T-helper 1 cell treated with Interleukin-12 subunit alpha and Interleukin-12 subunit beta and Interleukin-4 antibody, amounts not matched to agents 30 μg/mL and 1 μg/mL, for 36 hours (primary cell): Measurements from ENCODE around the gene RAB5IF.

ENCODE experiments used
- H3K27ac Mint-ChIP-seq: one replicate; pipeline ENCODE4 v1.8.0; 2021; ENCODE audit warnings: mild to moderate bottlenecking, mixed read lengths
- H3K27me3 Mint-ChIP-seq: one replicate; pipeline ENCODE4 v1.8.0; 2021; ENCODE audit warnings: low read depth, mixed read lengths
- H3K36me3 Mint-ChIP-seq: one replicate; pipeline ENCODE4 v1.8.0; 2021; ENCODE audit warnings: low read depth, mixed read lengths
- H3K4me1 Mint-ChIP-seq: one replicate; pipeline ENCODE4 v1.8.0; 2021; ENCODE audit warnings: low read depth, mixed read lengths
- H3K4me3 Mint-ChIP-seq: one replicate; pipeline ENCODE4 v1.8.0; 2021; ENCODE audit warnings: mild to moderate bottlenecking, moderate library complexity, mixed read lengths
- H3K9me3 Mint-ChIP-seq: one replicate; pipeline ENCODE4 v1.8.0; 2021; ENCODE audit warnings: mixed read lengths

The RAB5IF gene

GRCh38 chr20:36578356-36579041 is 27.1 kb upstream of the RAB5IF start:
- Mint-ChIP-seq H3K36me3 (peaks cover 36% of the 10 kb centered on the region), H3K27ac (no peak overlapping the region), H3K4me3 (no peak overlapping the region), H3K9me3 (no peaks in the 10 kb centered on the region), H3K27me3 (no peaks in the 10 kb centered on the region), H3K4me1 (peaks cover 35% of the 10 kb centered on the region)

- peak overlapping the region; percentile 27 for H3K27ac Mint-ChIP-seq
- H3K4me3 Mint-ChIP-seq, result no peak overlapping the region
- H3K9me3 Mint-ChIP-seq, result no peaks in the 10 kb centered on the region
- H3K4me1 Mint-ChIP-seq, result peaks cover 32% of the 10 kb centered on the region
- no peaks in the 10 kb centered on the region for H3K27me3 Mint-ChIP-seq
- H3K36me3 Mint-ChIP-seq, result peaks cover 36% of the 10 kb centered on the region
Observed at GRCh38 chr20:36579996-36580545, 25.5 kb upstream of the RAB5IF start.

GRCh38 chr20:36582322-36582721 is 23.3 kb upstream of the RAB5IF start:
- no peak overlapping the region for H3K4me3 Mint-ChIP-seq
- peak overlapping the region; percentile 85 for H3K27ac Mint-ChIP-seq
- H3K9me3 Mint-ChIP-seq, result no peaks in the 10 kb centered on the region
- H3K4me1 Mint-ChIP-seq, result peaks cover 25% of the 10 kb centered on the region
- peaks cover 28% of the 10 kb centered on the region for H3K36me3 Mint-ChIP-seq
- no peaks in the 10 kb centered on the region for H3K27me3 Mint-ChIP-seq

DNA sequence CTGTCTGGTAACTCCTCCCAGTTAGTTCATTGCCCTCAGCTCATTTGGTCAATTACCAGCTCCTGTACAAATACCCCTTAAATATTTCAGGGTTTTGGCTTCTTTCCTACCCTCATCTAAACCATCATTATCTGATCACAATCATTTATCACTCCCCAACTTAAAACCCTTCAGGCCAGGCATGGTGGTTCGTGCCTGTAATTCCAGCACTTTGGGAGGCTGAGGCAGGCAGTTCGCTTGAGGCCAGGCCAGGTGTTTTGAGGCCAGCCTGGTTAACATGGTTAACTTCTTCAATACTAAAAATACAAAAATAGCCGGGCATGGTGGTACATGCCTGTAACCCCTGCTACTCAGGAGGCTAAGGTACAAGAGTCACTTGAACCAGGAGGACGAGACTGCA is 22.8 kb upstream of the RAB5IF start:
- Mint-ChIP-seq H3K4me1 (peaks cover 29% of the 10 kb centered on the region), H3K9me3 (no peaks in the 10 kb centered on the region), H3K27ac (peak overlapping the region; percentile 85), H3K4me3 (no peak overlapping the region), H3K27me3 (no peaks in the 10 kb centered on the region), H3K36me3 (peaks cover 32% of the 10 kb centered on the region)

DNA sequence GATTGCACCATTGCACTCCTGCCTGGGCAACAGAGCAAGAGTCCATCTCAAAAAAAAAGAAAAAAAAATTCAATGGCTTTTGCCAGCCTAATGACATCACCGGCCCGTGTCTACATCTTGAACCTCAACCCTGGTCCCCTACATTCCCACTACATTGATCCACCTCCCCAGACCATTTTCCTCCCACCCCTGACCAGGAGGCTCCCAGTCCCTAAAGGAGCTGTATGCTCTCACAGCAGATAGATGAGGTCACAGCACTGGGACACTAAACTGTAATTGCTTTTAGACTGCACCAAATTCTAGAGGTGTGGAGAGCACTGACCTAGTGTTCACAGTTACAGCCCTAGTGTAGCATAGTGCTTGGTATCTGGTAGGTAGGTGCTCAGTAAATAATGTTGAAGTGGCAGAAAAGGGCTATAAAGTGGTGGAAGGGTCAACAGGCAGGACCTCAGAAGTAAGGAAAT is 21.5 kb upstream of the RAB5IF start:
- Mint-ChIP-seq H3K27me3 (no peaks in the 10 kb centered on the region), H3K4me1 (peaks cover 29% of the 10 kb centered on the region), H3K9me3 (no peaks in the 10 kb centered on the region), H3K4me3 (no peak overlapping the region), H3K36me3 (peaks cover 35% of the 10 kb centered on the region), H3K27ac (no peak overlapping the region)

DNA sequence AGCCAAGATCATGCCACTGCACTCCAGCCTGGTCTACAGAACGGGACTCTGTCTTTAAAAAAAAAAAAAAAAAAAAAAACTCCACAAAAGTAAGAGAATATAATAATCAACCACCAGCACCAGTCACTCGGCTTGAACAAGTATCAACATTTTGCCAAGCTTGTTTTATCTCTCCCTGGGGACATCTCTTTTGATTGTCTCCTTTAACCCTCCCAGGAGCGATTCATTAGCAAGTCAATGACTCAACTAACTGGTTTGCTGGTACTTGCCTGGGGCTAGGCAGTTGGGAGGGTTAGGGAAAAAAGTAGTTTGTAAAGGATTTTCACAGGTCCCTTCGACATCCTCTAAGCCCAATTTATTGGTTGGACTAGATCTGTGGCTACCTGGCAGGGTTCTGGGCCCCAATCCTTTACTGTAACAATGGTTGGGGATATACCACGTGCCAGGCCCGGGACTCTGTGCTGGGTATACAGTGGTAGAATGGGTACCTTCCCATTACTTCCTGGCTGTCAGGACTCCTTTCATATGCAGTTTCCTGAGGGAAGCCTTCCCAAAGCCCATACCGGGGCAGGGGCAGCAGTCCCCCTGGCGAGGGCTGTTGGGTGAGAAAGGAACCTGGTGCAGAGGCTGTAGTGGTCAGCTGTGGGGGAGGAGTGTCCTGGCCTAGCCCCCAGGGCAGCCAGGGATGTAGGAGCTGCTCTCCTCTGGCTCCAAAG is 20.0 kb upstream of the RAB5IF start:
- Mint-ChIP-seq H3K27ac (no peak overlapping the region), H3K9me3 (no peaks in the 10 kb centered on the region), H3K36me3 (peaks cover 24% of the 10 kb centered on the region), H3K4me3 (no peak overlapping the region), H3K4me1 (peaks cover 24% of the 10 kb centered on the region), H3K27me3 (no peaks in the 10 kb centered on the region)

DNA sequence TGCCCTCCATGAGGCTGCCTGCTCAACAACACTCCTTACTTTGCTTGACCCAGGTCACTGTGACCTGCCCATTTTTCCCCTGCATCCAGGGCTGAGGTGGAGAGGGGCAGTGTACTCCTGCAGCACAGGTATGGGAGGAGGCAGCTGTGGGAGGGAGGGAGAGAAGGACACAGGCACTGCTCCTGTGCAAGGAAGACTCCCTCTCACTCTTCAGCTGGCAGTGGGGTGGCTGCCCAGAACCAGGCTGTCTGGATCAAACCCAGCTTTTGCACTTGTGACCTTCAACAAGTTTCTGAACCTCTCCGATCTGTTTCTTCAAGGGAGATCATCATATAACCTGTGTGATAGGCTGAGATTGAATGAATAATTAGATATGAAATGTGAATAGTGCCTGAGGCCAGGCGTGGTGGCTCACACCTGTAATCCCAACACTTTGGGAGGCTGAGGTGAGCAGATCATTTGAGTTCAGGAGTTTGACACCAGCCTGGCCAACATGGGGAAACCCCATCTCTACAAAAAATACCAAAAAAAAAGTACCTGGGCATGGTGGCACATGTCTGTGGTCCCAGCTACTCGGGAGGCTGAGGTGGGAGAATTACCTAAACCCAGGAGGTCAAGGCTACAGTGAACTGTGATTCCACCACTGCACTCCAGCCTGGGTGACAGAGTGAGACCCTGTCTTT is 18.1 kb upstream of the RAB5IF start:
- H3K27me3 Mint-ChIP-seq, result no peaks in the 10 kb centered on the region
- H3K36me3 Mint-ChIP-seq, result peaks cover 31% of the 10 kb centered on the region
- no peak overlapping the region for H3K4me3 Mint-ChIP-seq
- H3K9me3 Mint-ChIP-seq, result no peaks in the 10 kb centered on the region
- peaks cover 31% of the 10 kb centered on the region for H3K4me1 Mint-ChIP-seq
- H3K27ac Mint-ChIP-seq, result peak overlapping the region; percentile 18

GRCh38 chr20:36591281-36591680 is 14.3 kb upstream of the RAB5IF start:
- no peak overlapping the region for H3K4me3 Mint-ChIP-seq
- no peaks in the 10 kb centered on the region for H3K9me3 Mint-ChIP-seq
- H3K27ac Mint-ChIP-seq, result peak overlapping the region; percentile 78
- H3K27me3 Mint-ChIP-seq, result no peaks in the 10 kb centered on the region
- H3K4me1 Mint-ChIP-seq, result peaks cover 48% of the 10 kb centered on the region
- H3K36me3 Mint-ChIP-seq, result peaks cover 36% of the 10 kb centered on the region

DNA sequence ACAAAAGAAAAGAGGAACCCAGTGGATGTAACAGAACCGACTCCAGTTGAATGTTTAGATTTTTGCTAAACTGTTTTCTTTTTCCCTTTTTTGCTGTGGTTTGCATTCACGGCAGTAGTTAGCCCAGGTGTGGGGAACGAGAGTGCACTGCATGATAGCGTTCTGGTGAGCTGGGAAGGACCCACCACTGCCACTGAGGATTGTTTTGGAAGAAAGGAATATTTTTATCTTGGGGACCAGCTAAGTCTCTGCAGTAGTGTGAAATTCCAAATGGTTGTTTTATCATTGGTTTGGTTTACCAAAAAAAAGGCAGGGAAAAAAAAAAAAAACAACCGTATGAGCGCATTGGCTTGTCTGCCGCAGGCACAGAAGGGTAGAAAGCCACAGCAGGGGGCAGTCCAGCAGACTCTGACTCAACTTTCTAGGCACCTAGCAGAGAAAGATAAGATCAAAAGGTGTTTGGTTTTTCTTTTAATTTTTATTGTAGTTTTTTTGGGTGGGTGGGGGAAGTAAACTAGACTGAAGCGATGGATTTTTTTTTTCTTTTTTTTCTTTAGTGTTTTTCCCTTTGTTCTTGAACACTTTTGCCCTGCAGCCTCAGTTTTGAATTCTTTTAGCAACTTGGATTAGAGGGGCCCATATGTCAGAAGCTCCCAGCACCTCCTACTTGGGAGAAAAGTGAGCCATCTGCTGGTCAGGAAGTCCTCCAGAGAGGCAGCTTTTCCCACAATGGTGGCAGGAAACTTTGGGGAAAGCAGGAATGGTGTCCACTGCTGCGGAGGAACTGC is 13.5 kb upstream of the RAB5IF start:
- H3K36me3 Mint-ChIP-seq, result peaks cover 36% of the 10 kb centered on the region
- peak overlapping the region; percentile 78 for H3K27ac Mint-ChIP-seq
- H3K4me3 Mint-ChIP-seq, result peak overlapping the region; percentile 42
- H3K4me1 Mint-ChIP-seq, result peaks cover 42% of the 10 kb centered on the region
- H3K27me3 Mint-ChIP-seq, result no peaks in the 10 kb centered on the region
- H3K9me3 Mint-ChIP-seq, result no peaks in the 10 kb centered on the region

- no peak overlapping the region for H3K27ac Mint-ChIP-seq
- H3K27me3 Mint-ChIP-seq, result no peaks in the 10 kb centered on the region
Observed at GRCh38 chr20:36593347-36593929, 12.1 kb upstream of the RAB5IF start.

GRCh38 chr20:36599912-36600345 is 5.7 kb upstream of the RAB5IF start:
- Mint-ChIP-seq H3K36me3 (peaks cover 6% of the 10 kb centered on the region), H3K27me3 (no peaks in the 10 kb centered on the region), H3K4me1 (peaks cover 21% of the 10 kb centered on the region), H3K9me3 (no peaks in the 10 kb centered on the region), H3K4me3 (no peak overlapping the region), H3K27ac (peak overlapping the region; percentile 67)

More at GRCh38 chr20:36593347-36593929, 12.1 kb upstream of the RAB5IF start:
- no peak overlapping the region for H3K4me3 Mint-ChIP-seq
- H3K36me3 Mint-ChIP-seq, result peaks cover 31% of the 10 kb centered on the region
- H3K9me3 Mint-ChIP-seq, result no peaks in the 10 kb centered on the region
- peaks cover 35% of the 10 kb centered on the region for H3K4me1 Mint-ChIP-seq

GRCh38 chr20:36601540-36601939 is 4.0 kb upstream of the RAB5IF start:
- H3K27ac Mint-ChIP-seq, result peak overlapping the region; percentile 28
- H3K4me3 Mint-ChIP-seq, result no peak overlapping the region
- H3K9me3 Mint-ChIP-seq, result no peaks in the 10 kb centered on the region
- H3K36me3 Mint-ChIP-seq, result peaks cover 6% of the 10 kb centered on the region
- H3K4me1 Mint-ChIP-seq, result peaks cover 18% of the 10 kb centered on the region
- no peaks in the 10 kb centered on the region for H3K27me3 Mint-ChIP-seq

GRCh38 chr20:36604952-36605398 is 604 bp upstream of the RAB5IF start:
- H3K4me3 Mint-ChIP-seq, result peak overlapping the region; percentile 97
- H3K9me3 Mint-ChIP-seq, result no peaks in the 10 kb centered on the region
- peak overlapping the region; percentile 93 for H3K27ac Mint-ChIP-seq
- peaks cover 26% of the 10 kb centered on the region for H3K4me1 Mint-ChIP-seq
- peaks cover 23% of the 10 kb centered on the region for H3K36me3 Mint-ChIP-seq
- no peaks in the 10 kb centered on the region for H3K27me3 Mint-ChIP-seq
